Lung (tissue), 12 donors: Measurements from ENCODE around the gene TMEM19. TPM values are rescaled to one million over a fixed set of nuclear protein-coding genes. Genes with fewer than 3 reads are reported as not detected.

Experiments
- ATAC-seq: fragments of 200-7000 bp; cut with Tn5 transposase; one replicate; pipeline ENCODE4 v1.9.1; 2020; ENCODE audit warnings: moderate number of reproducible peaks; ENCODE audit not compliant: insufficient read depth, low FRiP score
- DNase-seq, 3 donors: peaks; one replicate each; pipeline ENCODE4 v3.0.0-alpha.2; 2013 to 2017
- H3K27ac ChIP-seq, 2 donors: one replicate each; pipeline ENCODE4 v1.5.1; 2013; ENCODE audit warnings: mild to moderate bottlenecking in 2 of 2, moderate library complexity in 2 of 2, control low read depth in 1 of 2, inconsistent platforms in 1 of 2, low read depth in 1 of 2, low read length in 1 of 2
- H3K27me3 ChIP-seq, 3 donors: one replicate each; pipeline ENCODE4 v1.5.1; 2013; ENCODE audit warnings: low read length in 2 of 3; ENCODE audit not compliant: control insufficient read depth in 3 of 3, insufficient read depth in 3 of 3
- H3K36me3 ChIP-seq, 4 donors: one replicate each; pipeline ENCODE4 v1.5.1; 2013; ENCODE audit warnings: low read length in 4 of 4, mild to moderate bottlenecking in 1 of 4, moderate library complexity in 1 of 4; ENCODE audit not compliant: control insufficient read depth in 4 of 4, insufficient read depth in 4 of 4
- H3K4me1 ChIP-seq, 5 donors: one replicate each; pipeline ENCODE4 v1.5.1; 2013; ENCODE audit warnings: low read length in 5 of 5, mild to moderate bottlenecking in 2 of 5, moderate library complexity in 1 of 5; ENCODE audit not compliant: control insufficient read depth in 5 of 5, insufficient read depth in 5 of 5
- H3K4me3 ChIP-seq: one replicate; pipeline ENCODE4 v1.5.1; 2013; ENCODE audit warnings: mild to moderate bottlenecking, control low read depth, moderate library complexity
- H3K9ac ChIP-seq, 2 donors: one replicate each; pipeline ENCODE4 v1.5.1; 2013; ENCODE audit warnings: low read length in 2 of 2, control low read depth in 1 of 2; ENCODE audit not compliant: insufficient read depth in 1 of 2
- H3K9me3 ChIP-seq, 4 donors: one replicate each; pipeline ENCODE4 v1.5.1; 2013; ENCODE audit warnings: low read length in 3 of 4, mild to moderate bottlenecking in 1 of 4, moderate library complexity in 1 of 4; ENCODE audit not compliant: control insufficient read depth in 4 of 4, insufficient read depth in 3 of 4
- WGBS, 2 donors: extraction: QIAGEN DNeasy Blood & Tissue Kit; methylation state at CpG; one replicate each; pipeline ENCODE4 v1.1.7; 2013; 5-methylcytosine and 5-hydroxymethylcytosine counted together
- polyA plus RNA-seq, 2 donors: library from polyadenylated mRNA; stranded (reverse); fragments of 200-250 nt; gene quantifications; one replicate each; pipeline ENCODE4 v1.2.1, GENCODE V29; 2013
- total RNA-seq, 2 donors: library from RNA; depleted of rRNA in 1 of 2; stranded (reverse); fragments of >200 nt in 1 of 2; gene quantifications; one replicate each; pipeline ENCODE4 v1.2.1, GENCODE V29; 2014 to 2021
- TF ChIP-seq, protein P1 (sequence below): IDR thresholded peaks from 2 replicates; pipeline ENCODE4 v1.5.1; 2012; ENCODE audit warnings: mild to moderate bottlenecking; ENCODE audit errors: control extremely low read depth, extremely low read depth
- donor health status: control.
- donor health status: control.
- donor health status: Bipolar disorder and iron deficiency.
- donor health status: healthy.
- donor health status: DM: yes; HTN: yes; CAD: no.

TMEM19 gene
- total and polyA plus RNA-seq, 4 donors: 8.9 to 25.2 (median 13.4) TPM

DNA sequence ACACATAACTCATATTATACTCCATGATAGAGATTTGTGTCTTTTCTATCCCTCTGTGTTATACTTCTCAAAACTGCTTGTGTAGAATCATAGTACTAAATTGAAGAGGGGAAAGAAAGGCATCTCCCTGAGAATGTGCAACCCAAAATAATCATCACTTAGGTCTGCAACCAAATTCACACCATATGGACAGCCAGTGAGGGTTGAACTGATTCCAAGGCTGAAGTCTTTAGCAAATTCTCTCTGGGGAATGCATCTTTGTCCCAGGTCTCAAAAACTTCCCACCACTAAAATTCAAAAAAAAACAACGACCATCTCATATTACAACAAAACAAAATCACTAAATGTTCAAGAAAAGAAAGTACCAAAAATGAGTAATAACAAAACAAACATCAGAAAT is 33.2 kb upstream of the TMEM19 start:
- peaks cover 0 to 2% (median 0%) of the 10 kb centered on the region in 5 donors for H3K4me1 ChIP-seq
- peaks cover 0 to 5% (median 1%) of the 10 kb centered on the region in 4 donors for H3K9me3 ChIP-seq
- H3K27ac ChIP-seq: no peak overlapping the region
- ATAC-seq (no peak), DNase-seq (no peak)
- no peaks in the 10 kb centered on the region for H3K27me3 ChIP-seq
- no peak overlapping the region for H3K9ac ChIP-seq
- 88 to 97% methylated on average over 1 of the region's 1 CpG for WGBS, 2 donors
- peaks cover 7 to 26% (median 18%) of the 10 kb centered on the region in 4 donors for H3K36me3 ChIP-seq
- no peak overlapping the region for H3K4me3 ChIP-seq
- TF ChIP-seq, protein P1, sequence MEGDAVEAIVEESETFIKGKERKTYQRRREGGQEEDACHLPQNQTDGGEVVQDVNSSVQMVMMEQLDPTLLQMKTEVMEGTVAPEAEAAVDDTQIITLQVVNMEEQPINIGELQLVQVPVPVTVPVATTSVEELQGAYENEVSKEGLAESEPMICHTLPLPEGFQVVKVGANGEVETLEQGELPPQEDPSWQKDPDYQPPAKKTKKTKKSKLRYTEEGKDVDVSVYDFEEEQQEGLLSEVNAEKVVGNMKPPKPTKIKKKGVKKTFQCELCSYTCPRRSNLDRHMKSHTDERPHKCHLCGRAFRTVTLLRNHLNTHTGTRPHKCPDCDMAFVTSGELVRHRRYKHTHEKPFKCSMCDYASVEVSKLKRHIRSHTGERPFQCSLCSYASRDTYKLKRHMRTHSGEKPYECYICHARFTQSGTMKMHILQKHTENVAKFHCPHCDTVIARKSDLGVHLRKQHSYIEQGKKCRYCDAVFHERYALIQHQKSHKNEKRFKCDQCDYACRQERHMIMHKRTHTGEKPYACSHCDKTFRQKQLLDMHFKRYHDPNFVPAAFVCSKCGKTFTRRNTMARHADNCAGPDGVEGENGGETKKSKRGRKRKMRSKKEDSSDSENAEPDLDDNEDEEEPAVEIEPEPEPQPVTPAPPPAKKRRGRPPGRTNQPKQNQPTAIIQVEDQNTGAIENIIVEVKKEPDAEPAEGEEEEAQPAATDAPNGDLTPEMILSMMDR: no peak

DNA sequence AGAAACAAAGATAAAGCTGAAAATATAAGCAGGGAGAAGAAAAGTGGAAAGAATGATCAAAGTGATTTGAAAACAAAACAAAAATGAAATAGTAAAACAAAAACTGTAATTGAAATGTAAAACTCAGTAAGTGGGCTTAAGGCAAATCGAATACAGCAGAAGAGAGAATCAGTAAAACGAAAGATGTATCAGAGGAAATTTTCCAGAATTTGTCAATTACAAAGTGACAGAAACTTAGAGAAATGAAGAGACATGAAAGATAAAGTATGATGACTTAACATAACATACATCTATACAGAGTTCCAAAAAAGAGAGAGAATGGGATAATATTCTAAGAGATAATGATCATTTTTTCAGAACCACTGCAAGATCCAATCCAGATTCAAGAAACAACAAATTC is 32.7 kb upstream of the TMEM19 start:
- peaks cover 0 to 2% (median 0%) of the 10 kb centered on the region in 5 donors for H3K4me1 ChIP-seq
- H3K9ac ChIP-seq: no peak overlapping the region
- no peak overlapping the region for H3K27ac ChIP-seq
- DNase-seq: no peak
- H3K27me3 ChIP-seq: no peaks in the 10 kb centered on the region
- ATAC-seq: no peak
- no peak overlapping the region for H3K4me3 ChIP-seq
- peaks cover 0 to 5% (median 1%) of the 10 kb centered on the region in 4 donors for H3K9me3 ChIP-seq
- TF ChIP-seq, protein P1: no peak
- 94 to 98% methylated on average over 2 of the region's 2 CpGs for WGBS, 2 donors
- peaks cover 7 to 26% (median 19%) of the 10 kb centered on the region in 4 donors for H3K36me3 ChIP-seq

DNA sequence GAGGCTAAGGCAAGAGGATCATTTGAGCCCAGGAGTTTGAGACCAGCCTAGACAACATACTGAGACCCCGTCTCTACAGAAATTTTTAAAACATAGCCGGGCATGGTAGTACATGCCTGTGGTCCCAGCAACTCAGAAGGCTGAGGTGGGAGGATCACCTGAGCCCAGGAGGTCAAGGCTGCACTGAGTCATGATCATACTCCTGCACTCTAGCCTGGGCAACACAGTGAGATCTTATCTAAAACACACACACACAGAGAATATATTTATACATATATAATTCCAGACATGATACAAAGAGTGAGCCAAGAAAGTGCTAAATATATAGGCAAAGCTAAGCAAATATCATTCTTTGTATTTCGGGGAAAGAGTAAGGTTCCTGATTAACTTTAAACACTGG is 31.7 kb upstream of the TMEM19 start:
- H3K4me1 ChIP-seq: peaks cover 0 to 2% (median 0%) of the 10 kb centered on the region in 5 donors
- no peak overlapping the region for H3K27ac ChIP-seq
- ATAC-seq: no peak
- TF ChIP-seq, protein P1: no peak
- no peaks in the 10 kb centered on the region for H3K27me3 ChIP-seq
- DNase-seq: no peak
- peaks cover 6 to 30% (median 21%) of the 10 kb centered on the region in 4 donors for H3K36me3 ChIP-seq
- H3K9ac ChIP-seq: no peak overlapping the region
- peaks cover 0 to 5% (median 1%) of the 10 kb centered on the region in 4 donors for H3K9me3 ChIP-seq
- H3K4me3 ChIP-seq: no peak overlapping the region
- 81 to 99% methylated on average over 3 of the region's 3 CpGs for WGBS, 2 donors

DNA sequence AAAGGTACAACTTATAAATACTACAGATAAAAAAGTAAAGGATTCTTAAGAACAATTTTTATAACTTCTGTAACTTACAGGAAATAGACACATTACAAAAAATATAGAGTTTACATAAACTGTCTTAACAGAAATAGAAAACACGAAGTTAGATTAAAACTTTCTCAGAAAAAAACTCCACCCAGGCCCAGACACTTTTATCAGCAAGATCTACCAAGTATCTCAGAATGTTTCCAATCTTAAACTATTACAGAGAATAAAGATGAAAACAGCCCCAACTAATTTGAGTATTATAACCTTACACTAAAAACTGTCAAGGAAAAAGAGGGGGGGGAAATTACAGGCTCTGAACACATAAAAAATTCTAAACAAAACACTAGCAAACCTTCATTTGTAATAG is 30.4 kb upstream of the TMEM19 start:
- Histone ChIP-seq H3K9ac (no peak overlapping the region), H3K27ac (no peak overlapping the region), H3K27me3 (no peaks in the 10 kb centered on the region), H3K9me3 (peaks cover 0 to 5% (median 1%) of the 10 kb centered on the region in 4 donors), H3K36me3 (peaks cover 6 to 40% (median 27%) of the 10 kb centered on the region in 4 donors), H3K4me1 (peaks cover 0 to 2% (median 0%) of the 10 kb centered on the region in 5 donors), H3K4me3 (no peak overlapping the region)
- ATAC-seq: no peak
- WGBS, 2 donors: 18 to 38% methylated on average over 1 of the region's 1 CpG
- no peak for DNase-seq
- TF ChIP-seq, protein P1: no peak
